ENCODE data around the gene DUSP7.

The DUSP7 gene

DNA sequence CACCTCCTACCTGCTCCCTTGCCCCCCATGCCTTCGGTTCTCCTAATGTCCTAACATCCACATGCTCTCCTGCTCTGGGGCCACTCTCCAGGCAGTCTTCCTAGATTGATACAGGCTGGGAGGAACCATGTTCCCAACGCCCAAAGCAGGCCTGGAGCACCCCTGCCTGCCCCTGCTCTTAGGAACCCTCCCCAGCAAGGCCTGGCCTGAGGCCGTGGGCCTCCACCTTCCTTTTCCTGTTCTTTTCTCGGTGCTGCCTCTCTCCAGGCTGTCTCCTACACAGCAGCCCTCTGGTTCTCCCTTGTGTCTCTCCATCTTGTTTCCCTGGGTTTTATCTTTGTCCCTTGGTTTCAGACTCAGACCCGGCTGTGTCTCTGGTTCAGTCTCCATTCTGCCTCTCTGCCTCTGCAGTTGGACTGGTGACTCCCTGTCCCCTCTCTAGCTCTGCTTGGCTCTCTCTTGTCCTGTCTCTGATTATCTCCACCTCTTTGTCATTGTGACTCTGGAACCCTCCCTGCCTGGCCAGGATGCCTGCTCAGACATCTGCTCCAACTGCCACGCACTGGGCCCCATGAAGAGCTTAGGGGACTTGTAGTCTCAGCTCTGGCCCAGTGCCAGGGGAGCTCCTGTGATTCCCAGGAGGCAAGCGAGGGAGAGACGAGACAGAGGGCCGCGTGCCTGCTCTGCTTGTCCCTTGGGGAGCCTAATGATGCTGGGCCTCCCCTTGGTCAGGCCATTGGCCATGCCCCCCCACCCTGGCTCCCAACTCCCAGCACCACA lies 34.7 kb downstream of the DUSP7 start (continued):
- TF ChIP-seq ZNF596 (tag by site-specific recombination; IDR thresholded peaks at IDR 0.05) (no peak), GLIS1 (tag by site-specific recombination; IDR thresholded peaks at IDR 0.05) (no peak), ZNF354C (tag by site-specific recombination; IDR thresholded peaks at IDR 0.05; ENCODE audit: borderline replicate concordance, low read depth) (no peak), ZNF514 (tag by site-specific recombination; IDR thresholded peaks at IDR 0.05) (no peak), ZNF366 (tag by site-specific recombination; conservative IDR thresholded peaks at IDR 0.05) (no peak), ZNF558 (tag by site-specific recombination; IDR thresholded peaks at IDR 0.05) (0 out of 2 replicates have a peak, but pooled peaks have one; percentile 22), SP2 (tag by site-specific recombination; IDR thresholded peaks at IDR 0.05) (no peak), GLIS2 (tag by site-specific recombination; IDR thresholded peaks at IDR 0.05) (peak; percentile 22; the same call in 1 of the 2 replicates), PRDM10 (tag by site-specific recombination; IDR thresholded peaks at IDR 0.05) (peak; percentile 40; the same call in 1 of the 2 replicates), ZNF433 (tag by site-specific recombination; IDR thresholded peaks at IDR 0.05; ENCODE audit: low read depth) (no peak), REST (tag by site-specific recombination; IDR thresholded peaks at IDR 0.05) (no peak), ZNF174 (tag by site-specific recombination; IDR thresholded peaks at IDR 0.05) (no peak), ZFP41 (tag by site-specific recombination; IDR thresholded peaks at IDR 0.05; ENCODE audit: borderline replicate concordance) (no peak), ZBTB8A (tag by site-specific recombination; IDR thresholded peaks at IDR 0.05) (0 out of 2 replicates have a peak, but pooled peaks have one; percentile 7), OVOL3 (tag by site-specific recombination; IDR thresholded peaks at IDR 0.05) (no peak), MEIS1 (CRISPR knock-in tag; IDR thresholded peaks at IDR 0.05; ENCODE audit: borderline replicate concordance) (no peak), IKZF3 (tag by site-specific recombination; IDR thresholded peaks at IDR 0.05) (no peak), ZNF513 (tag by site-specific recombination; IDR thresholded peaks at IDR 0.05) (no peak), ZNF211 (tag by site-specific recombination; IDR thresholded peaks at IDR 0.05; ENCODE audit: low read depth) (no peak), KLF10 (tag by site-specific recombination; IDR thresholded peaks at IDR 0.05) (no peak), ZNF140 (tag by site-specific recombination; IDR thresholded peaks at IDR 0.05) (peak; percentile 42; the same call in 1 of the 2 replicates)
- TF ChIP-seq, protein P1, sequence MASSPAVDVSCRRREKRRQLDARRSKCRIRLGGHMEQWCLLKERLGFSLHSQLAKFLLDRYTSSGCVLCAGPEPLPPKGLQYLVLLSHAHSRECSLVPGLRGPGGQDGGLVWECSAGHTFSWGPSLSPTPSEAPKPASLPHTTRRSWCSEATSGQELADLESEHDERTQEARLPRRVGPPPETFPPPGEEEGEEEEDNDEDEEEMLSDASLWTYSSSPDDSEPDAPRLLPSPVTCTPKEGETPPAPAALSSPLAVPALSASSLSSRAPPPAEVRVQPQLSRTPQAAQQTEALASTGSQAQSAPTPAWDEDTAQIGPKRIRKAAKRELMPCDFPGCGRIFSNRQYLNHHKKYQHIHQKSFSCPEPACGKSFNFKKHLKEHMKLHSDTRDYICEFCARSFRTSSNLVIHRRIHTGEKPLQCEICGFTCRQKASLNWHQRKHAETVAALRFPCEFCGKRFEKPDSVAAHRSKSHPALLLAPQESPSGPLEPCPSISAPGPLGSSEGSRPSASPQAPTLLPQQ (tag by site-specific recombination; IDR thresholded peaks at IDR 0.05) = 0 out of 2 replicates have a peak, but pooled peaks have one; percentile 35
- TF ChIP-seq, protein P2, sequence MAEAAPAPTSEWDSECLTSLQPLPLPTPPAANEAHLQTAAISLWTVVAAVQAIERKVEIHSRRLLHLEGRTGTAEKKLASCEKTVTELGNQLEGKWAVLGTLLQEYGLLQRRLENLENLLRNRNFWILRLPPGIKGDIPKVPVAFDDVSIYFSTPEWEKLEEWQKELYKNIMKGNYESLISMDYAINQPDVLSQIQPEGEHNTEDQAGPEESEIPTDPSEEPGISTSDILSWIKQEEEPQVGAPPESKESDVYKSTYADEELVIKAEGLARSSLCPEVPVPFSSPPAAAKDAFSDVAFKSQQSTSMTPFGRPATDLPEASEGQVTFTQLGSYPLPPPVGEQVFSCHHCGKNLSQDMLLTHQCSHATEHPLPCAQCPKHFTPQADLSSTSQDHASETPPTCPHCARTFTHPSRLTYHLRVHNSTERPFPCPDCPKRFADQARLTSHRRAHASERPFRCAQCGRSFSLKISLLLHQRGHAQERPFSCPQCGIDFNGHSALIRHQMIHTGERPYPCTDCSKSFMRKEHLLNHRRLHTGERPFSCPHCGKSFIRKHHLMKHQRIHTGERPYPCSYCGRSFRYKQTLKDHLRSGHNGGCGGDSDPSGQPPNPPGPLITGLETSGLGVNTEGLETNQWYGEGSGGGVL (tag by site-specific recombination; IDR thresholded peaks at IDR 0.05) = peak; percentile 42; the same call in 1 of the 2 replicates
- TF ChIP-seq, protein P3, sequence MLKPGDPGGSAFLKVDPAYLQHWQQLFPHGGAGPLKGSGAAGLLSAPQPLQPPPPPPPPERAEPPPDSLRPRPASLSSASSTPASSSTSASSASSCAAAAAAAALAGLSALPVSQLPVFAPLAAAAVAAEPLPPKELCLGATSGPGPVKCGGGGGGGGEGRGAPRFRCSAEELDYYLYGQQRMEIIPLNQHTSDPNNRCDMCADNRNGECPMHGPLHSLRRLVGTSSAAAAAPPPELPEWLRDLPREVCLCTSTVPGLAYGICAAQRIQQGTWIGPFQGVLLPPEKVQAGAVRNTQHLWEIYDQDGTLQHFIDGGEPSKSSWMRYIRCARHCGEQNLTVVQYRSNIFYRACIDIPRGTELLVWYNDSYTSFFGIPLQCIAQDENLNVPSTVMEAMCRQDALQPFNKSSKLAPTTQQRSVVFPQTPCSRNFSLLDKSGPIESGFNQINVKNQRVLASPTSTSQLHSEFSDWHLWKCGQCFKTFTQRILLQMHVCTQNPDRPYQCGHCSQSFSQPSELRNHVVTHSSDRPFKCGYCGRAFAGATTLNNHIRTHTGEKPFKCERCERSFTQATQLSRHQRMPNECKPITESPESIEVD (tag by site-specific recombination; IDR thresholded peaks at IDR 0.05) = no peak

All from HEK293 (cell line).